Body of pancreas (tissue), 4 donors: ENCODE data around the gene ZNF423. TPM values are rescaled to one million over a fixed set of nuclear protein-coding genes. Genes with fewer than 3 reads are reported as not detected.

Experiments used
- ATAC-seq: fragments of 150-250 bp; one replicate; pipeline ENCODE4 v1.9.1; 2016
- DNase-seq, 4 donors: peaks; one replicate each; pipeline ENCODE4 v3.0.0-alpha.2; 2019
- H3K27ac ChIP-seq, 4 donors: fragments of 200-600 bp; sonication (generic); 1 replicate in 3 of 4; 2 replicates in 1 of 4; pipeline versions ENCODE4 v1.5.1 to v1.6.1; 2016 to 2019; ENCODE audit warnings: mild to moderate bottlenecking in 1 of 4, mixed read lengths in 1 of 4, moderate library complexity in 1 of 4
- H3K27me3 ChIP-seq, 2 donors: fragments of 200-600 bp; sonication (generic); one replicate each; pipeline ENCODE4 v1.6.0; 2016; ENCODE audit warnings: mild to moderate bottlenecking in 1 of 2
- H3K36me3 ChIP-seq, 2 donors: fragments of 200-600 bp; sonication (generic); replicated peaks in 1 of 2; 2 replicates each; pipeline ENCODE4 v1.5.1; 2016; ENCODE audit warnings: low read depth in 2 of 2; ENCODE audit not compliant: insufficient read depth in 1 of 2
- H3K4me1 ChIP-seq: fragments of 200-600 bp; sonication (generic); one replicate; pipeline ENCODE4 v1.6.0; 2016
- H3K4me3 ChIP-seq, 2 donors: fragments of 200-600 bp; sonication (generic); 1 replicate in 1 of 2; 2 replicates in 1 of 2; pipeline ENCODE4 v1.5.1; 2016 to 2019
- H3K9me3 ChIP-seq, 3 donors: fragments of 200-600 bp; sonication (generic); 1 replicate in 2 of 3; 2 replicates in 1 of 3; pipeline ENCODE4 v1.5.1; 2016
- CTCF ChIP-seq, 7 experiments: fragments of 450-650 bp in 4 of 7; fragments of 200-600 bp in 3 of 7; sonication (generic) in 3 of 7; IDR thresholded peaks; one replicate each; pipeline ENCODE4 v1.5.1; 2016 to 2019; ENCODE audit warnings: antibody characterized with exemption in 7 of 7
- POLR2A ChIP-seq, 3 donors: fragments of 450-650 bp; IDR thresholded peaks; one replicate each; pipeline ENCODE4 v1.6.1; 2016; ENCODE audit warnings: antibody characterized with exemption in 3 of 3, mild to moderate bottlenecking in 2 of 3
- WGBS, 2 donors: methylation state at CpG; one replicate each; pipeline ENCODE4 v1.1.5; 2017; 5-methylcytosine and 5-hydroxymethylcytosine counted together
- intact Hi-C: fragments of 100-400 bp; cut with DNase I; formaldehyde crosslinking; loops from one replicate; pipeline ENCODE4 v1.15.1; 2023
- total RNA-seq, 2 donors: library from RNA; depleted of rRNA; stranded (reverse); fragments of >200 nt; gene quantifications; one replicate each; pipeline ENCODE4 v1.1.0, GENCODE V29; 2016

The ZNF423 gene
- total RNA-seq, 2 donors from 2014 or later: 4.2 to 9.2 TPM

- no peak overlapping the region for H3K4me3 ChIP-seq
- H3K4me1 ChIP-seq: no peaks in the 10 kb centered on the region
- no peak for TF ChIP-seq POLR2A (IDR thresholded peaks at IDR 0.05)
- H3K27ac ChIP-seq: no peak overlapping the region
- DNase-seq: no peak
- no peaks in the 10 kb centered on the region for H3K9me3 ChIP-seq
- intact Hi-C loops: no loop called here
- 85 to 90% methylated on average over 3 to 4 of the region's 4 CpGs for WGBS, 2 donors
- ATAC-seq: no peak
- H3K36me3 ChIP-seq: no peaks in the 10 kb centered on the region
- H3K27me3 ChIP-seq: no peaks in the 10 kb centered on the region
Measured at GRCh38 chr16:49662569-49662968, 193.3 kb downstream of the ZNF423 start.

GRCh38 chr16:49661465-49662187 is 194.3 kb downstream of the ZNF423 start:
- Histone ChIP-seq H3K9me3 (no peaks in the 10 kb centered on the region), H3K27me3 (no peaks in the 10 kb centered on the region), H3K4me1 (no peaks in the 10 kb centered on the region), H3K27ac (no peak overlapping the region), H3K4me3 (no peak overlapping the region), H3K36me3 (no peaks in the 10 kb centered on the region)
- ATAC-seq (no peak), DNase-seq (no peak)
- TF ChIP-seq POLR2A (IDR thresholded peaks at IDR 0.05): no peak
- TF ChIP-seq CTCF (IDR thresholded peaks at IDR 0.05): no peak
- WGBS, 2 donors: 88% methylated on average over 13 to 16 of the region's 16 CpGs
- intact Hi-C loops: no loop called here

- intact Hi-C loops: no loop called here
- 93 to 97% methylated on average over 3 of the region's 3 CpGs for WGBS, 2 donors
- no peak for TF ChIP-seq CTCF (IDR thresholded peaks at IDR 0.05)
- no peak for TF ChIP-seq POLR2A (IDR thresholded peaks at IDR 0.05)
- no peaks in the 10 kb centered on the region for H3K9me3 ChIP-seq
- H3K27ac ChIP-seq: no peak overlapping the region
- H3K36me3 ChIP-seq: no peaks in the 10 kb centered on the region
- ATAC-seq: no peak
- no peak overlapping the region for H3K4me3 ChIP-seq
- no peaks in the 10 kb centered on the region for H3K4me1 ChIP-seq
- no peaks in the 10 kb centered on the region for H3K27me3 ChIP-seq
- DNase-seq: no peak
Measured at GRCh38 chr16:49660626-49661025, 195.3 kb downstream of the ZNF423 start.

- Histone ChIP-seq H3K27me3 (no peaks in the 10 kb centered on the region), H3K36me3 (no peaks in the 10 kb centered on the region), H3K4me1 (no peaks in the 10 kb centered on the region), H3K4me3 (no peak overlapping the region), H3K9me3 (no peaks in the 10 kb centered on the region), H3K27ac (no peak overlapping the region)
- TF ChIP-seq CTCF (IDR thresholded peaks at IDR 0.05): no peak
- no peak for TF ChIP-seq POLR2A (IDR thresholded peaks at IDR 0.05)
- DNase-seq (no peak), ATAC-seq (no peak)
- intact Hi-C loops: no loop called here
- WGBS, 2 donors: 86 to 91% methylated on average over 9 to 10 of the region's 10 CpGs
Measured at GRCh38 chr16:49659356-49659755, 196.6 kb downstream of the ZNF423 start.

- ATAC-seq: no peak
- intact Hi-C loops: no loop called here
- no peak for TF ChIP-seq POLR2A (IDR thresholded peaks at IDR 0.05)
- no peak for TF ChIP-seq CTCF (IDR thresholded peaks at IDR 0.05)
Measured at GRCh38 chr16:49658531-49658930, 197.4 kb downstream of the ZNF423 start.

More at GRCh38 chr16:49658531-49658930, 197.4 kb downstream of the ZNF423 start:
- Histone ChIP-seq H3K27me3 (no peaks in the 10 kb centered on the region), H3K9me3 (no peaks in the 10 kb centered on the region), H3K36me3 (no peaks in the 10 kb centered on the region), H3K4me1 (no peaks in the 10 kb centered on the region), H3K27ac (no peak overlapping the region), H3K4me3 (no peak overlapping the region)
- no peak for DNase-seq
- WGBS, 2 donors: 53 to 64% methylated on average over 3 to 8 of the region's 8 CpGs
